Neuronal stem cell (in vitro differentiated cells): ENCODE measurements around the gene DDX56.

ENCODE experiments used
- DNase-seq: peaks from one replicate; pipeline ENCODE4 v3.0.0-alpha.2; 2013; ENCODE audit warnings: low spot score
- H2AFZ ChIP-seq: one replicate; pipeline ENCODE4 v1.6.1; 2013; ENCODE audit warnings: mild to moderate bottlenecking, low read length, inconsistent platforms
- H2AK5ac ChIP-seq: 2 replicates; pipeline ENCODE4 v1.6.1; 2013; ENCODE audit warnings: low read depth, mild to moderate bottlenecking, inconsistent platforms, low read length, moderate library complexity, mixed read lengths
- H2BK120ac ChIP-seq: 2 replicates; pipeline ENCODE4 v1.6.1; 2013; ENCODE audit warnings: low read depth, mild to moderate bottlenecking, inconsistent platforms, low read length, moderate library complexity, mixed read lengths
- H2BK12ac ChIP-seq: one replicate; pipeline ENCODE4 v1.6.1; 2013; ENCODE audit warnings: low read length, inconsistent platforms
- H2BK15ac ChIP-seq: 2 replicates; pipeline ENCODE4 v1.6.1; 2013; ENCODE audit warnings: mild to moderate bottlenecking, low read length, inconsistent platforms, mixed read lengths
- H2BK5ac ChIP-seq: one replicate; pipeline ENCODE4 v1.6.1; 2013; ENCODE audit warnings: inconsistent platforms, mild to moderate bottlenecking, low read length, moderate library complexity
- H3K14ac ChIP-seq: one replicate; pipeline ENCODE4 v1.6.1; 2013; ENCODE audit warnings: low read length, inconsistent platforms
- H3K18ac ChIP-seq: 2 replicates; pipeline ENCODE4 v1.6.1; 2013; ENCODE audit warnings: low read length, inconsistent platforms
- H3K23ac ChIP-seq: 2 replicates; pipeline ENCODE4 v1.6.1; 2013; ENCODE audit warnings: low read depth, mild to moderate bottlenecking, mixed read lengths, low read length, inconsistent platforms; ENCODE audit not compliant: poor library complexity
- H3K27ac ChIP-seq: replicated peaks from 3 replicates; pipeline ENCODE4 v1.5.1; 2013; ENCODE audit warnings: low read length, inconsistent platforms
- H3K27me3 ChIP-seq, 3 experiments: 2 replicates each; pipeline ENCODE4 v1.6.1; 2013; ENCODE audit warnings: low read length in 3 of 3, mild to moderate bottlenecking in 2 of 3, inconsistent platforms in 1 of 3, low read depth in 1 of 3, mixed read lengths in 1 of 3, moderate library complexity in 1 of 3; ENCODE audit not compliant: control insufficient read depth in 3 of 3, insufficient read depth in 3 of 3
- H3K36me3 ChIP-seq, 2 donors: replicated peaks in 1 of 2; 2 replicates each; pipeline ENCODE4 v1.6.1; 2013; ENCODE audit warnings: low read length in 2 of 2; ENCODE audit not compliant: control insufficient read depth in 2 of 2, insufficient read depth in 2 of 2
- H3K4ac ChIP-seq: 2 replicates; pipeline ENCODE4 v1.6.1; 2013; ENCODE audit warnings: inconsistent platforms, mild to moderate bottlenecking, low read length, moderate library complexity
- H3K4me1 ChIP-seq, 2 donors: 1 replicate in 1 of 2; 2 replicates in 1 of 2; pipeline ENCODE4 v1.6.1; 2013; ENCODE audit warnings: low read length in 2 of 2, low read depth in 1 of 2; ENCODE audit not compliant: control insufficient read depth in 2 of 2, insufficient read depth in 1 of 2
- H3K4me2 ChIP-seq: one replicate; pipeline ENCODE4 v1.6.1; 2013; ENCODE audit warnings: mild to moderate bottlenecking, low read length, inconsistent platforms; ENCODE audit not compliant: insufficient read depth, poor library complexity, severe bottlenecking
- H3K4me3 ChIP-seq, 2 donors: 2 replicates each; pipeline ENCODE4 v1.5.1; 2013; ENCODE audit warnings: low read length in 2 of 2, mild to moderate bottlenecking in 2 of 2, inconsistent platforms in 1 of 2, moderate library complexity in 1 of 2
- H3K79me1 ChIP-seq: one replicate; pipeline ENCODE4 v1.6.1; 2013; ENCODE audit warnings: low read depth, mild to moderate bottlenecking, inconsistent platforms, low read length, moderate library complexity
- H3K9ac ChIP-seq: one replicate; pipeline ENCODE4 v1.6.1; 2013; ENCODE audit warnings: mild to moderate bottlenecking, low read depth, low read length, inconsistent platforms; ENCODE audit not compliant: poor library complexity
- H3K9me3 ChIP-seq, 2 donors: replicated peaks in 1 of 2; 2 replicates each; pipeline versions ENCODE3 to v1.6.1; 2013; ENCODE audit warnings: low read length in 2 of 2, mild to moderate bottlenecking in 2 of 2, inconsistent platforms in 1 of 2, low read depth in 1 of 2, mixed read lengths in 1 of 2, moderate library complexity in 1 of 2; ENCODE audit not compliant: control insufficient read depth in 2 of 2, insufficient read depth in 1 of 2
- H4K8ac ChIP-seq: one replicate; pipeline ENCODE4 v1.6.1; 2013; ENCODE audit warnings: low read depth, mild to moderate bottlenecking, inconsistent platforms, low read length, moderate library complexity
- H4K91ac ChIP-seq: one replicate; pipeline ENCODE4 v1.6.1; 2013; ENCODE audit warnings: low read length, low read depth, mild to moderate bottlenecking, inconsistent platforms; ENCODE audit not compliant: poor library complexity
- WGBS, 2 donors: extraction: QIAGEN DNeasy Blood & Tissue Kit; methylation state at CpG; one replicate each; pipeline ENCODE4 v1.1.7; 2013; ENCODE audit warnings: missing lambda C conversion rate in 2 of 2, mixed read lengths in 1 of 2; ENCODE audit not compliant: insufficient read length in 2 of 2, insufficient replicate concordance in 1 of 2; ENCODE audit errors: extremely low coverage in 2 of 2; 5-methylcytosine and 5-hydroxymethylcytosine counted together

Gene DDX56

GRCh38 chr7:44569959-44570358 lies 3.7 kb downstream of the DDX56 start:
- WGBS, 2 donors, result no CpG with 5 or more reads among the region's 9 CpGs

GRCh38 chr7:44568771-44569560 lies 4.7 kb downstream of the DDX56 start:
- Histone ChIP-seq H3K9me3 (no peaks in the 10 kb centered on the region), H3K9ac (no peak overlapping the region), H3K14ac (no peak overlapping the region), H3K4ac (no peak overlapping the region), H2BK15ac (no peak overlapping the region), H2BK12ac (no peak overlapping the region), H2AFZ (no peak overlapping the region), H2BK120ac (no peak overlapping the region), H3K23ac (no peak overlapping the region), H3K4me3 (no peak overlapping the region), H4K91ac (no peak overlapping the region), H3K27ac (no peak overlapping the region), H4K8ac (no peak overlapping the region), H3K4me2 (no peak overlapping the region), H2BK5ac (no peak overlapping the region), H2AK5ac (no peak overlapping the region), H3K27me3 (no peaks in the 10 kb centered on the region), H3K79me1 (peaks cover 12% of the 10 kb centered on the region), H3K4me1 (peaks cover 4 to 7% of the 10 kb centered on the region in 2 donors), H3K36me3 (peaks cover 74 to 91% of the 10 kb centered on the region in 2 donors), H3K18ac (no peak overlapping the region)
- WGBS, 2 donors, result no CpG with 5 or more reads among the region's 17 CpGs
- no peak for DNase-seq

More at GRCh38 chr7:44569959-44570358, 3.7 kb downstream of the DDX56 start:
- H3K4me3 ChIP-seq, result no peak overlapping the region
- no peak overlapping the region for H3K18ac ChIP-seq
- H3K9ac ChIP-seq, result no peak overlapping the region
- no peak overlapping the region for H2BK5ac ChIP-seq
- H2BK120ac ChIP-seq, result no peak overlapping the region
- no peak overlapping the region for H2AFZ ChIP-seq
- H3K4me1 ChIP-seq, result peaks cover 6 to 9% of the 10 kb centered on the region in 2 donors
- H3K27me3 ChIP-seq, result no peaks in the 10 kb centered on the region
- no peaks in the 10 kb centered on the region for H3K9me3 ChIP-seq
- H3K27ac ChIP-seq, result no peak overlapping the region
- H3K14ac ChIP-seq, result no peak overlapping the region
- H4K8ac ChIP-seq, result no peak overlapping the region
- H3K36me3 ChIP-seq, result peaks cover 68 to 83% of the 10 kb centered on the region in 2 donors
- H3K23ac ChIP-seq, result no peak overlapping the region
- H2AK5ac ChIP-seq, result no peak overlapping the region
- no peak overlapping the region for H3K4me2 ChIP-seq
- DNase-seq, result no peak
- H2BK15ac ChIP-seq, result no peak overlapping the region
- no peak overlapping the region for H2BK12ac ChIP-seq
- peaks cover 14% of the 10 kb centered on the region for H3K79me1 ChIP-seq
- no peak overlapping the region for H3K4ac ChIP-seq
- no peak overlapping the region for H4K91ac ChIP-seq

DNA sequence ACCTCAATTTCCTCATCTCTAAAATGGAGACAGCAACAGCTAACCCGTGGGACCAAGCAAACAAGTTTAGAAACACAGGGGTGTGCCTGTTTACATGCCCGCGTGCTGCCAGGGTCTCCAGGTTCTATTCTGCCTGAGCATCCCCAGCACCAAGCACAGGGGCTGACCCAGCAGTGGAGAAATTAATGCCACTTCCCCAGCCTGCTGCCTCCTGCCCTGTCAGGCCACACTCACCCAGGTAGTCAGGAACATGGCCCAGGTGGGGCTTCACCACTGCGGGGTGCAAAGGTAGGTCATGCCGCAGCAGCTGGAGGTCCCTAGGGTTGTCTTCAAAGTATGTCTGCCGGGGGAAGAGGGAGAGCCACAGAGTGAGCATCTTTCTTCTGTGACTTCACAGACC lies 5.8 kb downstream of the DDX56 start:
- Histone ChIP-seq H3K14ac (no peak overlapping the region), H2BK120ac (no peak overlapping the region), H4K8ac (no peak overlapping the region), H3K4me1 (peaks cover 3 to 4% of the 10 kb centered on the region in 2 donors), H3K9ac (no peak overlapping the region), H3K36me3 (peaks cover 76 to 93% of the 10 kb centered on the region in 2 donors), H3K4me2 (no peak overlapping the region), H2AFZ (no peak overlapping the region), H4K91ac (no peak overlapping the region), H3K4me3 (no peak overlapping the region), H3K79me1 (peaks cover 5% of the 10 kb centered on the region), H3K23ac (no peak overlapping the region), H2BK15ac (no peak overlapping the region), H3K27ac (no peak overlapping the region), H3K27me3 (no peaks in the 10 kb centered on the region), H3K18ac (no peak overlapping the region), H3K4ac (no peak overlapping the region), H2AK5ac (no peak overlapping the region), H2BK12ac (no peak overlapping the region), H2BK5ac (no peak overlapping the region), H3K9me3 (peaks cover 0 to 5% of the 10 kb centered on the region in 2 donors)
- DNase-seq, result no peak
- no CpG with 5 or more reads among the region's 6 CpGs for WGBS, 2 donors

GRCh38 chr7:44566680-44567079 lies 7.0 kb downstream of the DDX56 start:
- Histone ChIP-seq H3K4ac (no peak overlapping the region), H2BK12ac (no peak overlapping the region), H3K4me3 (no peak overlapping the region), H2BK5ac (no peak overlapping the region), H2AK5ac (no peak overlapping the region), H2BK120ac (no peak overlapping the region), H3K36me3 (peaks cover 65 to 81% of the 10 kb centered on the region in 2 donors), H3K9me3 (peaks cover 0 to 5% of the 10 kb centered on the region in 2 donors), H4K91ac (no peak overlapping the region), H3K14ac (no peak overlapping the region), H3K18ac (no peak overlapping the region), H3K9ac (no peak overlapping the region), H3K4me1 (peaks cover 0 to 1% of the 10 kb centered on the region in 2 donors), H2AFZ (no peak overlapping the region), H3K23ac (no peak overlapping the region), H4K8ac (no peak overlapping the region), H2BK15ac (no peak overlapping the region), H3K79me1 (peaks cover 2% of the 10 kb centered on the region), H3K27ac (no peak overlapping the region), H3K4me2 (no peak overlapping the region), H3K27me3 (no peaks in the 10 kb centered on the region)
- DNase-seq, result no peak
- no CpG with 5 or more reads among the region's 5 CpGs for WGBS, 2 donors
